ENCODE results near the gene BNIP3. TPM values are rescaled to one million over a fixed set of nuclear protein-coding genes. Genes with fewer than 3 reads are reported as not detected.

Gene BNIP3
- total RNA-seq, 1 experiment from 2014 or later: 57.1 TPM

DNA sequence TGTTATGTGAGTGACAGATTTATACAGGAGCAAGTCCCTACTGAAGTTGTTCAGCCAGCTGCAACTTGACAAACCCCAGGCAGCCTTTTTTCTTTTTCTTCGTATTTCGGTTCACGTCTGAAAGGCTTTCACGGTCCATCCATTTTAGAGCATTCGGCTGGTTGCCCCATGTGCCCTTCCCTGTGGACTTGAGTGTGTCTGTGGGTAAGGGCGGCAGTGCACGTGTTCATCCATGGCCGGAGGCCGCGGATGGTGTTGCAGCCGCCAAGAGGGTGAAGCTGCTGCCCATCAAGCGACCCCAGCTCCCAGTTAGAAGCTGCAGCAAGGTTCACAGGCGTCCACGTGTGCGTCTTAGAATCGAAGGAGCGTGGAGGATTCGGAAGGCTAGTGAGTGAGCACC lies 45.0 kb downstream of the BNIP3 start:
- no peak overlapping the region for H3K4me2 ChIP-seq (ENCODE audit: insufficient read depth, insufficient read length, low read length)
- TF ChIP-seq, protein P1, sequence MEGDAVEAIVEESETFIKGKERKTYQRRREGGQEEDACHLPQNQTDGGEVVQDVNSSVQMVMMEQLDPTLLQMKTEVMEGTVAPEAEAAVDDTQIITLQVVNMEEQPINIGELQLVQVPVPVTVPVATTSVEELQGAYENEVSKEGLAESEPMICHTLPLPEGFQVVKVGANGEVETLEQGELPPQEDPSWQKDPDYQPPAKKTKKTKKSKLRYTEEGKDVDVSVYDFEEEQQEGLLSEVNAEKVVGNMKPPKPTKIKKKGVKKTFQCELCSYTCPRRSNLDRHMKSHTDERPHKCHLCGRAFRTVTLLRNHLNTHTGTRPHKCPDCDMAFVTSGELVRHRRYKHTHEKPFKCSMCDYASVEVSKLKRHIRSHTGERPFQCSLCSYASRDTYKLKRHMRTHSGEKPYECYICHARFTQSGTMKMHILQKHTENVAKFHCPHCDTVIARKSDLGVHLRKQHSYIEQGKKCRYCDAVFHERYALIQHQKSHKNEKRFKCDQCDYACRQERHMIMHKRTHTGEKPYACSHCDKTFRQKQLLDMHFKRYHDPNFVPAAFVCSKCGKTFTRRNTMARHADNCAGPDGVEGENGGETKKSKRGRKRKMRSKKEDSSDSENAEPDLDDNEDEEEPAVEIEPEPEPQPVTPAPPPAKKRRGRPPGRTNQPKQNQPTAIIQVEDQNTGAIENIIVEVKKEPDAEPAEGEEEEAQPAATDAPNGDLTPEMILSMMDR (conservative IDR thresholded peaks at IDR 0.05): no peak
- no peak overlapping the region for H2BK20ac ChIP-seq (ENCODE audit: low read depth, low read length, poor library complexity, severe bottlenecking)
- H3K27me3 ChIP-seq (ENCODE audit: insufficient read depth, low read length): no peaks in the 10 kb centered on the region
- H4K5ac ChIP-seq (ENCODE audit: insufficient read length, low read depth, low read length): no peak overlapping the region
- no peak overlapping the region for H2AFZ ChIP-seq (ENCODE audit: low read length)
- H3K14ac ChIP-seq (ENCODE audit: insufficient read depth, low read length): no peak overlapping the region
- no peak overlapping the region for H2BK5ac ChIP-seq (ENCODE audit: insufficient read length, low read length)
- H3K4me1 ChIP-seq (ENCODE audit: insufficient read depth, low read length): no peaks in the 10 kb centered on the region
- H3K9ac ChIP-seq (ENCODE audit: extremely low read depth, insufficient read length, low read length): no peak overlapping the region
- H3K9me3 ChIP-seq (ENCODE audit: control insufficient read depth, low read depth, low read length): no peaks in the 10 kb centered on the region
- Mint-ChIP-seq H3K9me3 (no peaks in the 10 kb centered on the region), H3K36me3 (ENCODE audit: insufficient read depth in 1 of 3, low read depth in 3 of 3) (peaks cover 27 to 56% (median 53%) of the 10 kb centered on the region in 3 experiments; a peak in 6 of 7 replicates), H3K27ac (no peak overlapping the region; a peak in 1 of 7 replicates), H3K27me3 (ENCODE audit: low read depth) (no peaks in the 10 kb centered on the region), H3K4me1 (peaks cover 3 to 5% of the 10 kb centered on the region in 2 experiments; a peak in 2 of 4 replicates), H3K4me3 (no peak overlapping the region)
- H2BK15ac ChIP-seq (ENCODE audit: low read depth, low read length): no peak overlapping the region
- no peak overlapping the region for H4K91ac ChIP-seq (ENCODE audit: insufficient read length, low read depth, low read length)
- DNase-seq: no peak
- H3K56ac ChIP-seq (ENCODE audit: insufficient read length, low read depth, low read length): no peak overlapping the region
- no CpG with 5 or more reads among the region's 18 CpGs for WGBS (ENCODE audit: extremely low coverage, insufficient read length, low lambda C conversion rate)
- H3K18ac ChIP-seq (ENCODE audit: insufficient read length, low read depth, low read length): no peak overlapping the region
- no peak overlapping the region for H3K23ac ChIP-seq (ENCODE audit: insufficient read length, low read depth, low read length)
- H4K8ac ChIP-seq (replicated peaks; ENCODE audit: insufficient read length, low read depth, low read length): no peak overlapping the region
- H4K20me1 ChIP-seq (ENCODE audit: control insufficient read depth, insufficient read depth, insufficient read length): peaks cover 3% of the 10 kb centered on the region
- H2BK12ac ChIP-seq (ENCODE audit: insufficient read length, low read depth, low read length): no peak overlapping the region
- H2BK120ac ChIP-seq (ENCODE audit: low read depth, low read length, poor library complexity, severe bottlenecking): no peak overlapping the region
- H3K27ac ChIP-seq (ENCODE audit: insufficient read length, low read depth, low read length): no peak overlapping the region
- H3T11ph ChIP-seq (ENCODE audit: low read length): no peak overlapping the region
- no peak overlapping the region for H2AK5ac ChIP-seq (ENCODE audit: insufficient read length, low read length)
- H3K23me2 ChIP-seq (ENCODE audit: insufficient read length, low read depth, low read length, poor library complexity, severe bottlenecking): no peaks in the 10 kb centered on the region
- peaks cover 20% of the 10 kb centered on the region for H3K79me1 ChIP-seq (ENCODE audit: insufficient read depth, low read depth, low read length, poor library complexity, severe bottlenecking)
- H3K4ac ChIP-seq (ENCODE audit: low read depth, low read length): no peak overlapping the region
- H3K79me2 ChIP-seq (ENCODE audit: insufficient read depth, low read length): peaks cover 4% of the 10 kb centered on the region; the same call in 1 of the 2 replicates
